ENCODE results near the gene TRPV5.

GRCh38 chr7:142875456-142875855 is 58.1 kb downstream of the TRPV5 start:
- TF ChIP-seq, protein P1, sequence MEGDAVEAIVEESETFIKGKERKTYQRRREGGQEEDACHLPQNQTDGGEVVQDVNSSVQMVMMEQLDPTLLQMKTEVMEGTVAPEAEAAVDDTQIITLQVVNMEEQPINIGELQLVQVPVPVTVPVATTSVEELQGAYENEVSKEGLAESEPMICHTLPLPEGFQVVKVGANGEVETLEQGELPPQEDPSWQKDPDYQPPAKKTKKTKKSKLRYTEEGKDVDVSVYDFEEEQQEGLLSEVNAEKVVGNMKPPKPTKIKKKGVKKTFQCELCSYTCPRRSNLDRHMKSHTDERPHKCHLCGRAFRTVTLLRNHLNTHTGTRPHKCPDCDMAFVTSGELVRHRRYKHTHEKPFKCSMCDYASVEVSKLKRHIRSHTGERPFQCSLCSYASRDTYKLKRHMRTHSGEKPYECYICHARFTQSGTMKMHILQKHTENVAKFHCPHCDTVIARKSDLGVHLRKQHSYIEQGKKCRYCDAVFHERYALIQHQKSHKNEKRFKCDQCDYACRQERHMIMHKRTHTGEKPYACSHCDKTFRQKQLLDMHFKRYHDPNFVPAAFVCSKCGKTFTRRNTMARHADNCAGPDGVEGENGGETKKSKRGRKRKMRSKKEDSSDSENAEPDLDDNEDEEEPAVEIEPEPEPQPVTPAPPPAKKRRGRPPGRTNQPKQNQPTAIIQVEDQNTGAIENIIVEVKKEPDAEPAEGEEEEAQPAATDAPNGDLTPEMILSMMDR (IDR thresholded peaks at IDR 0.05), result no peak
- TF ChIP-seq POLR2A (IDR thresholded peaks at IDR 0.05), result no peak
